NCI-H146 treated with DMSO at 0.1 percent for 48 hours (cell line): ENCODE measurements around the gene TMED7.

ENCODE experiments used
- DNase-seq: peaks from one replicate; lab custom pipeline; 2025; ENCODE audit not compliant: unreplicated experiment; lab: John Stamatoyannopoulos, UW

TMED7 gene

DNA sequence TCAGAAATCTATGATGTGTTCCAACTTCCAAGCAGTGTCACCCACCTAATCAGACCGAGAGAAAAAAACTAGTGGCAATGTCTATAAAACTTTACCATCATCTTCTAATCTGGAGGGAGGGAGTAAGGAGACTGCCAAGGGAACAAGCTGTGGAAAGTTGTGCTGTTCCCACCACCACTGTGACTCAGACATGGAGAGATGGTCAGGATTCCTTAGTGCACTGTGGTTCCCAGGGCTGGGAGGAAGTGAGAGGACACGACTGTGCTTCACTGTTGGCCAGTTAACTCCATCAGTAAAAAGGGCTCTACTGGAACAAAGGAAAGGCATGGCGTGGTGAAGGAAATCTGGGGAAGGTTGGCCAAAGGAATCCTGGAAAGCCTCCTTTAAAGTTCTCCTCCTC lies 42.4 kb downstream of the TMED7 start:
- no peak for DNase-seq

DNA sequence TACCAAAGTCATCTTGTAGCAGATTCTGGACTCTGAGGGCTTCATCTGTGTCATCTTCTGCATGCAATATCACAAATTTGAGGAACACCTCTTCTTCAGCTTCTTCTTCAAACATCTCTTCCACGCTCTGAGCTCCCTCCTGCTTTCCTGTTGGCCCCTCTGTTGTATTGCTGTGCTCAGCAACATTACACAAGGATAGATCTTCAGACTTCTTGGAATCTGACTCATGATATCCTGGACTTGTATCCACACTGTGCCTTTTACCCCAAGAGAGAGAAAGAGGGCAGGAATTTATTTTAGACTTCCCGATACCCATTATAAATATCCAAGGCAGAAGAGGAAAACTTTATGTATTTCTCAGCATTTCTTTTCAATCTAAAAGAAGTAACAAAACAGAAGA lies 44.9 kb downstream of the TMED7 start:
- no peak for DNase-seq

DNA sequence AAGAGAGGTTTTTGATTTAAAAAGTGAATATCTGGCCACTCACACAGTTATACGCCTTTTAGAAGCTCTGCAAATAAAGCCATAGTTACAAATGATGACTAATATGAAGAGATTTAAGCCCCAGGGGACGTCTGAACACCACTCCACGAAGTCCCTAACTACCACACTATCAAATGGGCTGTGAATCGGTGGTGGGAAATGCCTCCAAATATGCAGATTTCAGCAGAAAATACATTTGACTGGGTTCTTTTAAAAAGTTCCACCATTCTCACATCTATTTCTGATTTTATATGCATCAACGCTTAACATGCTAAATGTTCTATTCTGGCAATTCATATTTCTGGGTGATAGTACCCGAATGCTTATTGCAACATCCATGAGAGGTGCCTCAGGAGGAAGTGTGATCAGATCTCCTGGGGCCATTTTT lies 46.1 kb downstream of the TMED7 start:
- DNase-seq: no peak

DNA sequence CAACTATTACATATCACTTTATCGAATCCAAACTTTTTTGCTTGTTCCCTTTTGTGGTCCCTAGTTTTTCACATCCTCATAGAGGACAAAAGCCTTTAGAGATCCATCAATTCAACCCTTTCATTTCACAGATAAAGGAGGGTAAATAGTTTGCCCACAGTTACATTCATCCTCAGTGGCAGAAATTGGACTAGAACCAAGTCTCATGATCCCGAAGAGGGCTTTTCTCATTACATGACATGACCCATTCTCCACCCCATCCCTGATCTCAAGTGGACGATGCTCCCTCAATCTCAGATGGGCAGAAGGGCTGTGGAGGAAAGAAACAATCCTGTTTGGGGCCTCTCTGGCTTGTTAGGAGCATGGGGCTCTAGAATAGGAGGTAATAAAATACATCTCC lies 46.6 kb downstream of the TMED7 start:
- no peak for DNase-seq

DNA sequence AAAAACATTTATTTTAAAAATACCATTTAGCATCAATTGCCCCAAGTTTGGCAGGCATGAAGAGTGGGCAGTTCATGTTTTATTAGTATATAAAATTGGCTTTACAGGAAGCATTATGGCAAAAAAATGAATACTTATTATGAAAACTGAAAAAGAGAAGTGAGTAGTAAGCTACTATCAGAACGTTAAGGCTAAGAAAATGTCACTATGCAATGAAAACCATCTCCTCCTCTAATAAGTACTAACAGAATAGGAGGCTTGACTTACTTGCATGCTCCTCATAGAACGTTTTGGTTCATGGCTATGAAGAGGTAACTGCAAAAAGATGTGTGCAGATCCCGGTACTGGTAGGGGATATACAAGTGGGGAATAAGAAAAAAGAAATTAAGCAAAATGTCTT lies 47.2 kb downstream of the TMED7 start:
- DNase-seq: no peak

GRCh38 chr5:115577741-115578140 lies 48.1 kb downstream of the TMED7 start:
- no peak for DNase-seq

DNA sequence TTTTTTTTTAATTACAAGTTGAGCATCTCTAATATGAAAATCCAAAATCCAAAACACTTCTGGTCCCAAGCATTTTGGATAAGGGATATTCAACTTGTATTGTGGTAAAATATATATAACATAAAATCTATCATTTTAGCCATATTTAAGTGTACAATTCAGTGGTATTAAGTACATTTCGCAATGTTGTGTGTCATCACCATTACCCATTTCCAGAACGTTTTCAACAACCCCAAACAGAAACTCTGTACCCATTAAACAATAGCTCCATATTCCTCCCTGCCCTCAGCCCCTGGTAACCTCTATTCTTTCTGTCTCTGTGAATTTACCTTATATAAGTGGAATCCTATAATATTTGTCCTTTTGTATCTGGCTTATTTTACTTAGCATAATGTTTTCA lies 48.5 kb downstream of the TMED7 start:
- no peak for DNase-seq

GRCh38 chr5:115575167-115576070 lies 50.4 kb downstream of the TMED7 start:
- DNase-seq: no peak

- DNase-seq: no peak
Observed at GRCh38 chr5:115573133-115573532, 52.7 kb downstream of the TMED7 start.

- no peak for DNase-seq
Observed at GRCh38 chr5:115571441-115571878, 54.4 kb downstream of the TMED7 start.

- no peak for DNase-seq
Observed at GRCh38 chr5:115568668-115569067, 57.2 kb downstream of the TMED7 start.

DNA sequence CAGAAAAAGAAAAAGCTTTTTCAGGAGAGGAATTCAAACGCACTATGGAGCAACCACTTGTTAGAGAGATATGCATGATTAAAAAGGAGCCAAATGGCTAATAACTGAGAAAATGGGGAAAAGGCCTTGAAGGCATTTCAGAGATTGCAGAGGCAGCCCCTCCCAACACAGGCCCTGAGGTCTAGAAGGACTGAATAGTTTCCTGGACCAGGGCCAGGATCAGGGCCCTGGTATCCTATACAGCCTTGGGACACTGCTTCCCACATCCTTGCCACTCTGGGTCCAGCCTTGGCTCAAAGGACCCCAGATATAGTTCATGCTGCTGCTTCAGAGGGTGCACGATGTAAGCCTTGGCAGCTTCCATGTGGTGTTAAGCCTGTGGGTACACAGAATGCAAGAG lies 60.6 kb downstream of the TMED7 start:
- DNase-seq: no peak
